AG04450 (cell line): Measurements from ENCODE around the gene SRGAP3. TPM values are rescaled to one million over a fixed set of nuclear protein-coding genes. Genes with fewer than 3 reads are reported as not detected.

Experiments
- CTCF ChIA-PET: fragments of 300-600, 350-600 bp; formaldehyde crosslinking; extraction: SDS; loops from one replicate; lab custom pipeline; 2022; ENCODE audit warnings: antibody characterized with exemption, inconsistent platforms; lab: Charles Lee
- POLR2A ChIA-PET: fragments of 350-600 bp; formaldehyde crosslinking; extraction: SDS; loops from one replicate; lab custom pipeline; 2021; ENCODE audit warnings: antibody characterized with exemption, inconsistent platforms; lab: Yijun Ruan, JAX
- DNase-seq: peaks from one replicate; pipeline ENCODE4 v3.0.0-alpha.2; 2011; ENCODE audit warnings: low read depth, low spot score
- H3K27ac ChIP-seq: one replicate; pipeline ENCODE4 v1.5.1; 2012; ENCODE audit warnings: low read depth, low read length, control low read depth
- H3K27me3 ChIP-seq: one replicate; pipeline ENCODE4 v1.6.0; 2012; ENCODE audit warnings: low read length; ENCODE audit not compliant: control insufficient read depth, insufficient read depth
- H3K4me3 ChIP-seq: 2 replicates; pipeline ENCODE4 v1.5.1; 2011; ENCODE audit warnings: mild to moderate bottlenecking, low read depth, low read length, control low read depth
- H3K9me3 ChIP-seq: 2 replicates; pipeline ENCODE4 v1.5.1; 2012; ENCODE audit warnings: low read length; ENCODE audit not compliant: control insufficient read depth, insufficient read depth
- CTCF ChIP-seq: IDR thresholded peaks from 2 replicates; pipeline ENCODE4 v1.5.1; 2011; ENCODE audit warnings: low read depth, low read length, control low read depth, inconsistent platforms
- polyA plus RNA-seq: library from polyadenylated mRNA; depleted of rRNA; stranded (reverse); fragments of >200 nt; gene quantifications from 2 replicates; pipeline ENCODE4 v1.2.3, GENCODE V29; 2011

SRGAP3 gene
- polyA plus RNA-seq, 1 experiment = 0.61 TPM

- Histone ChIP-seq H3K4me3 (no peak overlapping the region), H3K27me3 (peaks cover 32% of the 10 kb centered on the region), H3K9me3 (no peaks in the 10 kb centered on the region; the same call in 1 of the 2 replicates), H3K27ac (no peak overlapping the region)
- CTCF ChIA-PET = no interaction called here
- no peak for TF ChIP-seq CTCF
- no peak for DNase-seq
- POLR2A ChIA-PET = no interaction called here
These were observed 4.8 kb downstream of the SRGAP3 start for GRCh38 chr3:9244495-9245183.

GRCh38 chr3:9241956-9242355 lies 7.5 kb downstream of the SRGAP3 start:
- TF ChIP-seq CTCF = no peak
- POLR2A ChIA-PET = no interaction called here
- DNase-seq = no peak
- no peaks in the 10 kb centered on the region for H3K9me3 ChIP-seq
- H3K4me3 ChIP-seq = no peak overlapping the region
- CTCF ChIA-PET = interaction anchor here (0.6 kb wide), 1 partner anchor 48 kb away, joined by 3 read pairs; no protein-coding TSS in a partner anchor
- H3K27me3 ChIP-seq = peaks cover 9% of the 10 kb centered on the region
- H3K27ac ChIP-seq = no peak overlapping the region

- H3K27me3 ChIP-seq = peaks cover 2% of the 10 kb centered on the region
- no peaks in the 10 kb centered on the region for H3K9me3 ChIP-seq
- TF ChIP-seq CTCF = no peak
- no peak overlapping the region for H3K4me3 ChIP-seq
- no peak overlapping the region for H3K27ac ChIP-seq
- no peak for DNase-seq
- CTCF ChIA-PET = no interaction called here
- POLR2A ChIA-PET = no interaction called here
These were observed 9.8 kb downstream of the SRGAP3 start for GRCh38 chr3:9239680-9240079.

- H3K27ac ChIP-seq = no peak overlapping the region
- TF ChIP-seq CTCF = no peak
- POLR2A ChIA-PET = no interaction called here
- no peak overlapping the region for H3K4me3 ChIP-seq
- H3K27me3 ChIP-seq = peaks cover 2% of the 10 kb centered on the region
- DNase-seq = no peak
- CTCF ChIA-PET = no interaction called here
- H3K9me3 ChIP-seq = no peaks in the 10 kb centered on the region
These were observed 10.6 kb downstream of the SRGAP3 start for GRCh38 chr3:9238721-9239295.

GRCh38 chr3:9238276-9238675 lies 11.2 kb downstream of the SRGAP3 start:
- ChIA-PET CTCF (no interaction called here), POLR2A (no interaction called here)
- H3K27me3 ChIP-seq = peaks cover 2% of the 10 kb centered on the region
- DNase-seq = no peak
- H3K27ac ChIP-seq = no peak overlapping the region
- TF ChIP-seq CTCF = no peak
- H3K4me3 ChIP-seq = no peak overlapping the region
- no peaks in the 10 kb centered on the region for H3K9me3 ChIP-seq
